ENCODE data around the gene ATOH8.

Gene ATOH8

GRCh38 chr2:85706599-85707296 lies 47.0 kb upstream of the ATOH8 start:
- no peak for DNase-seq (ENCODE audit: low read depth, low spot score)
- no peak for TF ChIP-seq CTCF (IDR thresholded peaks at IDR 0.05; ENCODE audit: insufficient read depth, low read length, missing control alignments)
- no peak overlapping the region for H3K4me3 ChIP-seq (ENCODE audit: low read depth, low read length)
- CTCF ChIA-PET, result interaction anchor here (0.8 to 25.5 kb wide), 27 partner anchors 9 to 290 kb away, joined by 3 to 915 read pairs (median 6); partner anchors contain the start of genes GNLY and SFTPB
- POLR2A ChIA-PET, result interaction anchor here (1.0 to 1.3 kb wide), 2 partner anchors 43 to 58 kb away, joined by 3 read pairs; no protein-coding TSS in a partner anchor

GRCh38 chr2:85707304-85707703 lies 46.5 kb upstream of the ATOH8 start:
- CTCF ChIA-PET, result interaction anchor here (0.8 to 25.5 kb wide), 27 partner anchors 9 to 778 kb away, joined by 3 to 915 read pairs (median 6); partner anchors contain the start of genes GNLY, SFTPB and ST3GAL5
- POLR2A ChIA-PET, result interaction anchor here (1.0 to 1.3 kb wide), 2 partner anchors 43 to 58 kb away, joined by 3 read pairs; no protein-coding TSS in a partner anchor
- no peak for DNase-seq (ENCODE audit: low read depth, low spot score)

GRCh38 chr2:85708641-85709040 lies 45.1 kb upstream of the ATOH8 start:
- no peak for TF ChIP-seq CTCF (IDR thresholded peaks at IDR 0.05; ENCODE audit: insufficient read depth, low read length, missing control alignments)
- POLR2A ChIA-PET, result no interaction called here
- CTCF ChIA-PET, result interaction anchor here (0.8 to 25.5 kb wide), 16 partner anchors 9 to 119 kb away, joined by 3 to 915 read pairs (median 10); partner anchors contain the start of gene GNLY
- no peak for DNase-seq (ENCODE audit: low read depth, low spot score)
- H3K4me3 ChIP-seq (ENCODE audit: low read depth, low read length), result no peak overlapping the region

More at GRCh38 chr2:85707304-85707703, 46.5 kb upstream of the ATOH8 start:
- no peak overlapping the region for H3K4me3 ChIP-seq (ENCODE audit: low read depth, low read length)
- peak; percentile 76 for TF ChIP-seq CTCF (IDR thresholded peaks at IDR 0.05; ENCODE audit: insufficient read depth, low read length, missing control alignments)

- CTCF ChIA-PET, result interaction anchor here (0.8 to 25.5 kb wide), 9 partner anchors 10 to 118 kb away, joined by 3 to 915 read pairs (median 11); partner anchors contain the start of gene GNLY
- no peak for TF ChIP-seq CTCF (IDR thresholded peaks at IDR 0.05; ENCODE audit: insufficient read depth, low read length, missing control alignments)
- H3K4me3 ChIP-seq (ENCODE audit: low read depth, low read length), result no peak overlapping the region
- DNase-seq (ENCODE audit: low read depth, low spot score), result no peak
- POLR2A ChIA-PET, result no interaction called here
Measured at GRCh38 chr2:85709401-85709811, 44.4 kb upstream of the ATOH8 start.

- no peak for DNase-seq (ENCODE audit: low read depth, low spot score)
- CTCF ChIA-PET, result interaction anchor here (1.3 to 25.5 kb wide), 7 partner anchors 9 to 103 kb away, joined by 4 to 915 read pairs (median 51); partner anchors contain the start of gene GNLY
- H3K4me3 ChIP-seq (ENCODE audit: low read depth, low read length), result no peak overlapping the region
- POLR2A ChIA-PET, result no interaction called here
- TF ChIP-seq CTCF (IDR thresholded peaks at IDR 0.05; ENCODE audit: insufficient read depth, low read length, missing control alignments), result no peak
Measured at GRCh38 chr2:85710687-85711577, 42.9 kb upstream of the ATOH8 start.

Measured in AG04449 (cell line).